DND-41 (cell line): ENCODE measurements around the gene RBFA.

Experiments used
- CTCF ChIP-seq: IDR thresholded peaks from 2 replicates; pipeline ENCODE4 v1.5.1; 2012; ENCODE audit warnings: borderline replicate concordance, low read length, moderate library complexity, mild to moderate bottlenecking; ENCODE audit not compliant: poor library complexity, severe bottlenecking; ENCODE audit errors: extremely low read depth
- EZH2 ChIP-seq: IDR thresholded peaks from 3 replicates; pipeline ENCODE4 v1.6.1; 2012; ENCODE audit warnings: borderline replicate concordance, low read depth, mild to moderate bottlenecking, moderate library complexity, low read length, inconsistent platforms; ENCODE audit not compliant: severe bottlenecking

GRCh38 chr18:80059945-80060344 is 25.7 kb downstream of the RBFA start:
- no peak for TF ChIP-seq CTCF
- TF ChIP-seq EZH2, result no peak
